ENCODE results near the gene LANCL3.

DNA sequence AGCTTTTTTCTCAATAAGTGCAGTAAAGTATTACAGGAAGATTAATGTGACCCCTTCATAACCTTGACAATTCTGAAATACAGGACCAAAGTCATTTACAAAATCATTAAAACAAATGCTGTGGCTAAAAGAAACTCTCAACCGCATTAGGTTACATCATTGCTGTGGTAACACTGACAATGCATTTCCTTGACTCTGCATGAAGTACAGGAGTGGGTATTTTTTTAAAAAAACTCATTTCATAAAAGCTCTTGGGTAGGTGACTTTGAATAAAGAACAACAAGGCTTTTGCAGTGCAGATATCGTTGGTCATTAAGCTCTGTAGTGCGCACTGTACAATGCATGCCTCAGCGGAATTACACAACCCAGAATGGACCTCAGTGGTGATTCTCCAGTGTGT lies 90.7 kb downstream of the LANCL3 start:
- TF ChIP-seq, protein P1, sequence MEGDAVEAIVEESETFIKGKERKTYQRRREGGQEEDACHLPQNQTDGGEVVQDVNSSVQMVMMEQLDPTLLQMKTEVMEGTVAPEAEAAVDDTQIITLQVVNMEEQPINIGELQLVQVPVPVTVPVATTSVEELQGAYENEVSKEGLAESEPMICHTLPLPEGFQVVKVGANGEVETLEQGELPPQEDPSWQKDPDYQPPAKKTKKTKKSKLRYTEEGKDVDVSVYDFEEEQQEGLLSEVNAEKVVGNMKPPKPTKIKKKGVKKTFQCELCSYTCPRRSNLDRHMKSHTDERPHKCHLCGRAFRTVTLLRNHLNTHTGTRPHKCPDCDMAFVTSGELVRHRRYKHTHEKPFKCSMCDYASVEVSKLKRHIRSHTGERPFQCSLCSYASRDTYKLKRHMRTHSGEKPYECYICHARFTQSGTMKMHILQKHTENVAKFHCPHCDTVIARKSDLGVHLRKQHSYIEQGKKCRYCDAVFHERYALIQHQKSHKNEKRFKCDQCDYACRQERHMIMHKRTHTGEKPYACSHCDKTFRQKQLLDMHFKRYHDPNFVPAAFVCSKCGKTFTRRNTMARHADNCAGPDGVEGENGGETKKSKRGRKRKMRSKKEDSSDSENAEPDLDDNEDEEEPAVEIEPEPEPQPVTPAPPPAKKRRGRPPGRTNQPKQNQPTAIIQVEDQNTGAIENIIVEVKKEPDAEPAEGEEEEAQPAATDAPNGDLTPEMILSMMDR (IDR thresholded peaks at IDR 0.05; ENCODE audit: insufficient read depth, low read length) = no peak
- TF ChIP-seq POLR2AphosphoS5 (IDR thresholded peaks at IDR 0.05; ENCODE audit: low read depth) = no peak
- TF ChIP-seq, protein P2, sequence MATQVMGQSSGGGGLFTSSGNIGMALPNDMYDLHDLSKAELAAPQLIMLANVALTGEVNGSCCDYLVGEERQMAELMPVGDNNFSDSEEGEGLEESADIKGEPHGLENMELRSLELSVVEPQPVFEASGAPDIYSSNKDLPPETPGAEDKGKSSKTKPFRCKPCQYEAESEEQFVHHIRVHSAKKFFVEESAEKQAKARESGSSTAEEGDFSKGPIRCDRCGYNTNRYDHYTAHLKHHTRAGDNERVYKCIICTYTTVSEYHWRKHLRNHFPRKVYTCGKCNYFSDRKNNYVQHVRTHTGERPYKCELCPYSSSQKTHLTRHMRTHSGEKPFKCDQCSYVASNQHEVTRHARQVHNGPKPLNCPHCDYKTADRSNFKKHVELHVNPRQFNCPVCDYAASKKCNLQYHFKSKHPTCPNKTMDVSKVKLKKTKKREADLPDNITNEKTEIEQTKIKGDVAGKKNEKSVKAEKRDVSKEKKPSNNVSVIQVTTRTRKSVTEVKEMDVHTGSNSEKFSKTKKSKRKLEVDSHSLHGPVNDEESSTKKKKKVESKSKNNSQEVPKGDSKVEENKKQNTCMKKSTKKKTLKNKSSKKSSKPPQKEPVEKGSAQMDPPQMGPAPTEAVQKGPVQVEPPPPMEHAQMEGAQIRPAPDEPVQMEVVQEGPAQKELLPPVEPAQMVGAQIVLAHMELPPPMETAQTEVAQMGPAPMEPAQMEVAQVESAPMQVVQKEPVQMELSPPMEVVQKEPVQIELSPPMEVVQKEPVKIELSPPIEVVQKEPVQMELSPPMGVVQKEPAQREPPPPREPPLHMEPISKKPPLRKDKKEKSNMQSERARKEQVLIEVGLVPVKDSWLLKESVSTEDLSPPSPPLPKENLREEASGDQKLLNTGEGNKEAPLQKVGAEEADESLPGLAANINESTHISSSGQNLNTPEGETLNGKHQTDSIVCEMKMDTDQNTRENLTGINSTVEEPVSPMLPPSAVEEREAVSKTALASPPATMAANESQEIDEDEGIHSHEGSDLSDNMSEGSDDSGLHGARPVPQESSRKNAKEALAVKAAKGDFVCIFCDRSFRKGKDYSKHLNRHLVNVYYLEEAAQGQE (IDR thresholded peaks at IDR 0.05; ENCODE audit: insufficient replicate concordance, low read depth) = no peak

Measured in HL-60 (cell line).